T-helper 2 cell treated with Interferon-gamma antibody and Interleukin-4, amounts not matched to agents 100 ng/mL and 5 ng/mL, for 36 hours (primary cell): ENCODE data around the gene RAE1. TPM values are rescaled to one million over a fixed set of nuclear protein-coding genes. Genes with fewer than 3 reads are reported as not detected.

ENCODE experiments used
- intact Hi-C: fragments of 100-400 bp; cut with micrococcal nuclease; formaldehyde crosslinking; loops from one replicate; pipeline ENCODE4 v1.15.1; 2023
- total RNA-seq: library from RNA; stranded (reverse); gene quantifications from 2 replicates; pipeline ENCODE4 v1.2.3, GENCODE V29; 2022

RAE1 gene
- total RNA-seq, 1 donor from 2014 or later: 42.3 TPM

GRCh38 chr20:57398901-57399535 lies 48.0 kb downstream of the RAE1 start:
- intact Hi-C loops: loop anchor here (1.0 to 2.0 kb wide), 3 partner anchors 10 to 220 kb away; no protein-coding TSS in a partner anchor

DNA sequence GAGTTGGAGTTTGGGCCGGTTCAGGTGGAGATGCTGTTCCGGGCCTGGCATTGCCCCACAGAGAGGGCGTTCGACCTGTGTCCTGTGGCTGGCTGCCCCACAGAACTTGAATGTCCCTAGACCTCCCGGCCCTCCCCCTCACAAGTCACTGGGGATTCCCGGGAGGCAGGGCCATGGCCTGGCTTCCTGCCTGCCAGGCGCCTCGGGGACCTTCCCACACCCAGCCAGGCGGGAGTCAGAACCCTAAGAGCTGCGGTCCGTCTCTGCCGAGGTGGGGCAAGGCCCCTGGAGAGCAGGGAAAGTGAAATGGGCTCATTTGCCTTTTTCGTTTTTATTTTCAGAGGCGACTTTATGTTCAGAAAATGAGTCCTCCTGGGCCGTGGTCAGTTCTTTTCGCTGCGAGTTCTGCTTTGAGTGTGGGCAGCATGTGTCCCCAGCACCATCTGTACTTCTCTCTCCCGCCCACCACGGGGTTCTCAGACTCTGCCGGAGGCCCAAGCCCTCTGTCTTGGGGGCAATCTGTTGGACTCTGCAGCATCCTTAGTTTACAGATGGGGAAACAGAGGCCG lies 48.6 kb downstream of the RAE1 start:
- intact Hi-C loops: loop anchor here (2.0 kb wide), 1 partner anchor 219 kb away; no protein-coding TSS in a partner anchor

- intact Hi-C loops: no loop called here
Measured at GRCh38 chr20:57400231-57400701, 49.2 kb downstream of the RAE1 start.

- intact Hi-C loops: no loop called here
Measured at GRCh38 chr20:57400821-57401564, 49.9 kb downstream of the RAE1 start.

GRCh38 chr20:57401565-57401918 lies 50.5 kb downstream of the RAE1 start:
- intact Hi-C loops: no loop called here

GRCh38 chr20:57402206-57403125 lies 51.4 kb downstream of the RAE1 start:
- intact Hi-C loops: no loop called here

DNA sequence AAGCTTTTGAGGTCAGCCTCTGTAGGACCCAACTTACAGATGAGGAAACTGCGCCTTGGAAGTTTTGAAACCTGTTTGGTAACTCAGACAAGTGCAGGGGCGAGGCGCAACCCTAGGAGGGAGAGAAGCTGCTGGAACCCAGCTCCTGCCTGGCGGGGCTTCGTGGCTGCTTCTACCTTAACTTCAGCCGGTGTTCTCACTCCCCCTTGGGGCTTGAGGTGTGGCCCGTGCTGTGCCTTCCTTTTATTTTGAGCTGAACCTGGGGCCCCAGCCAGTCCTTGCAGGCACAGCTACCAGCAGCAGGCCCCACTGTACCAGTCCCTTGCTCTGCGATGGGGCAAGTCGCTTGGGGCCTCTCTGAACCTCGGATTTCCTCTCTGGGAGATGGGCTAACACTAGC lies 52.2 kb downstream of the RAE1 start:
- intact Hi-C loops: no loop called here

GRCh38 chr20:57404006-57404405 lies 53.0 kb downstream of the RAE1 start:
- intact Hi-C loops: no loop called here

DNA sequence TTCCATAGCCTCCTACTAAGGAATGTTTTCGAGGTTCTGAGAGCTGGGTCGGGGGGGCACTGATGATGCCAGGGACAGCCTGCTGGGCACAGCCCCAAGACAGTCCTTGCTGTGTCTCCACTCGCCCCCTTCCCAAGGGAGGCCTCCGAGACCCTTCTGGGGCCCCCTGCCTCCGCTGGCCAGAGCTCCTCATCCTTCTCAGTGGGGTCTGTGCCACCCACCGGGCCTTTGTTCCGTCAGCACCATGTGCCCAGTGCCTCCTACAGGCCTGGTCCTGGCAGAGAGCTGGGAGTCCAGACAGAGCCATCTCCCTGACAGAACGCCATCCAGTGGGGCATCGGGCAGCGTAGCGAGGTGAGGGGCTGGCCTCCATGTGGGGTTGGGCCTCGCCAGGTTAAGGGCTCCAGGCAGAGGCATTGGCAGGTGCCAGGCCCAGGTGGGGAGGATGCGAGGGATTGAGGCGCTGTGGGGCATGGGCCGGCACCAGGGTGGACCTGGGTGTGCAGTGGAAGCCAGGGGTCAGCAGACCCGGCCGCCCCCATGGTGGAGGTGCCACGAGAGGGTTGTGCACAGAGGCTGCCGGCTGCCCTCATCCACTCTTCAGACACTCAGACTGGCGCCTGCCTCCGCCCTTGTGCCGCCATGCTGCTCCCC lies 53.5 kb downstream of the RAE1 start:
- intact Hi-C loops: no loop called here

DNA sequence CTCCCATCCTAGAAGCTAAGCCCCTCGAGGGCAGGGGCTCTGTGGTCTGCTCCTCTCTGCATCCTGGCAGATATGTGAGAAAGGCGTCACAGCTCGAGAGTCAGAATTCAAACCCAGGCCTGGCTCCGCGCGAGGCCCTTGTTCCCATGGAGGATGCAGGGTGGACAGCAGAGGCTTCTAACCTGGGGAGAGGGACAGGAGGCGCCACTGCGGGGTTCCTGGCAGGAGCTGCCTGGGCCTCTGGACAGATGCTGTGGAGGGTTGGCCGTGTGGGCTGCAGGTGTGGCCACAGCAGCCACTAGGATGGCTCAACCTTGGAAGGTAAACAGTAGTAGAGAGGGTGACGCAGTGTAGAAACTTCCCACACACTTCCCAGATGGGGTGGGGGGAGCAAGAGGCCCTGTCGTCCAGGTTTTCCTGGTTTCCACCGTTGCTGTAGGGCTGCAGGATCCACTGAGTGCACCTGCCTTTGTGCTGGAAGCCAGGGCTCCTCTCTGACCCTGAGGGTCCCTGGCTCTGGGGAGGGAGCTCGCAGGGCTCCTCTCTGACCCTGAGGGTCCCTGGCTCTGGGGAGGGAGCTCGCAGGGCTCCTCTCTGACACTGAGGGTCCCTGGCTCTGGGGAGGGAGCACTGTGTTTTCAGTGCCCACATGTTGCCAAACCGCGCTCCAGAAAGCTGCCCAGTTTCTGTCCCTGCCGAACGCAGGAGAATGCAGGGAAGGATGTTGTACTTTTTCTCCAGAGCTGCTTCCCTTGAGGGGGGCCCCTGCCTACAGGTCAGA lies 54.4 kb downstream of the RAE1 start:
- intact Hi-C loops: no loop called here

GRCh38 chr20:57407541-57407956 lies 56.5 kb downstream of the RAE1 start:
- intact Hi-C loops: no loop called here

GRCh38 chr20:57408131-57408530 lies 57.1 kb downstream of the RAE1 start:
- intact Hi-C loops: no loop called here

GRCh38 chr20:57408536-57409233 lies 57.6 kb downstream of the RAE1 start:
- intact Hi-C loops: no loop called here

GRCh38 chr20:57409316-57409671 lies 58.2 kb downstream of the RAE1 start:
- intact Hi-C loops: no loop called here

DNA sequence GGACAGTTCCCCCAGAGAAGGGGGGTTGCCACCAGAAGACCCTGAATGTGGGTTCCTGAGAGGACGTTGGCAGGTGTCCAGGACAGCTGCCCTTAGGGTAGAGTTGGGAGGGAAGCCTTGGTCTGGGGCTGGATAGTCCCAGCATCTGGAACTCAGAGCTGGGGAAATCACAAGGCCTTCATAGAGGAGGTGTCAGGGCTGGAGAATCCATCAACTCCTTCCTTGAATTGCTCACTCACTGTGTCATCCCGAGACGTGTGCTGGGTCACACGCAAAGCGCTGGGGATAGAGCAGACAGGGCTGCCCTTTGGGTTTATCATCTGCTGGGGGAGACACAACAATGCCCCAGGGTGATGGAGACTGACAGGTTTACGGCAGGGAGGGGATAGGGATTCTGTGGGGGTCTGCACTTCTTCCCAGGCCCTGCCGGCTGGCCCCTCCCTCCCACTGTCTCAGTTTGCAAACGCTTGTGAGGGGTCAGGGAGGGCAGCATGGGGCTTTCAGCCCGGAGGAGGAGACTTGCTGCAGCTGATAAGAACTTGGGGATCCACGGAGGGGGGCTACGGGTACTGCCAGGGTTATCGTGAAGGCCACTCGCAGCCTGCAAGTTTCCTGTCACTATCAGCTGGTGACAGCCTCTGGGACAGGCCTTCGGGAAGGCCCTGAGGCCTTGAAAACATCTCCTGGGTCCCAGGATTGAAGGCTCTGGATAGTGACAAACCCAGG lies 58.8 kb downstream of the RAE1 start:
- intact Hi-C loops: no loop called here

DNA sequence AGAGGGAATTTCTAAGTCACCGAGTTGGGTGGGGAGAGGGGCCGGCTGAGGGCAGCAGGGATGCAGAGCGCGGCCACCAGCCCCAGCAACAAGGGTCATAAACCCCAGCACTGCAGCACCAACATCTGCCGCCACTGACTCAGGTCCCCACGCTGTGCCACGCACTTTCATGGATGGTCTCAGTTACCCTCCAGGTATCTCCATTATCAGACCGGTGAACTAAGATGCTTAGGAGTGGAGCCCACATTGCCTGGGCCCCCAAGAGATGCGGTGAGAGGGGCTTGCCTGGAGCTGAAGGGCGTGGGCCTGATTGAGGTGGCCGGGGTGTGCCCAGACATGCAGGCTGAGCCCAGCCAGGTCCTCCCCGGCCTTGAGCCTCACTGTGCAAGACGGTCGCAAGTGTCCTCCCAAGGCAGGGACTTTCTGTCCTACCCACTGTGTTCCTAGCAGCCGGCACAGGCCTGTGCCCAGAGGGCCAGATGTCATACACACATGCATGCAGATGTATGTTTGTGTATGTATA lies 59.4 kb downstream of the RAE1 start:
- intact Hi-C loops: no loop called here

DNA sequence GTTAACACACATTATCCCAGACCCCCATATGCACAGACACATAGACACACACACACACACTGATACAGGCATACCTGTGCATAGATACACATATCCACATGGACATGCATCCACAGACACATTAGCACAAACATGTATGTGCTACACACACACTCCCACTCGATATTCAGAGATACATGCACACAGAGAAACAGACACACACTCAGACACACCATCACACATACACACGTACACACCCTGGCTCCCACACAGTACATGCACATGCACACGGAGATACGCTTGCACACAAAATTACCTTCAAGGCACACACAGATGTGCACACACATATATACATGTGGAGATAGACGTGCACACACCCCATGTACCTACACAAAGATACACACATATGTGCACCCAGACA lies 59.9 kb downstream of the RAE1 start:
- intact Hi-C loops: no loop called here

- intact Hi-C loops: no loop called here
Measured at GRCh38 chr20:57411406-57412283, 60.6 kb downstream of the RAE1 start.
